ENCODE data around the gene ICAM5.

DNA sequence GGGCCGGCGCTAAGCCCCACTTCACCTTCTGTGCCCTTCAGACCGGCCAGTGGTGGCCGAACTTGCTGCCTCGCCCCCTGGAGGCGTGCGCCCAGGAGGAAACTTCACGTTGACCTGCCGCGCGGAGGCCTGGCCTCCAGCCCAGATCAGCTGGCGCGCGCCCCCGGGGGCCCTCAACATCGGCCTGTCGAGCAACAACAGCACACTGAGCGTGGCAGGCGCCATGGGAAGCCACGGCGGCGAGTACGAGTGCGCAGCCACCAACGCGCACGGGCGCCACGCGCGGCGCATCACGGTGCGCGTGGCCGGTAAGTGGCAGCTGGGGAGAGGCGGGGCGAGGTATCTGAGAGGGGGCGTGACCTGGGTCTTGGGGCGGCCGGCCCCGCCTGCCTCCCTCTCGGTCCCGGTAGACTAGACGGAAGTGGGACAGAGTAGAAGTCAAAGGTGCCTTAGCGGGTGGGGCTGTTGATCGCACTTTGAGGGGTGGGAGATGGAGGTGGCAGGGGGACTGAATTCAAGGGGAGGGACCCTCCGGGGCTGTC lies 5.6 kb downstream of the ICAM5 start:
- TF ChIP-seq POLR2AphosphoS5 (IDR thresholded peaks at IDR 0.05; ENCODE audit: low read depth, low read length) (no peak), TAF1 (IDR thresholded peaks at IDR 0.05; ENCODE audit: low read depth, low read length) (no peak), POLR2A (IDR thresholded peaks at IDR 0.05; ENCODE audit: low read depth, low read length) (no peak), PAX5 (IDR thresholded peaks at IDR 0.05; ENCODE audit: insufficient read depth, low read length, severe bottlenecking) (no peak), SPI1 (IDR thresholded peaks at IDR 0.05; ENCODE audit: low read depth, low read length) (peak; percentile 45)
